DMS79 treated with DMSO at 0.1 percent for 48 hours (cell line): Measurements from ENCODE around the gene DENND6B.
"Not testable (repeated sequence)": the region's sequence is repeated elsewhere in the genome, so short reads cannot be mapped to it uniquely, and the experiment has no call there.

Source experiments
- DNase-seq: peaks from one replicate; lab custom pipeline; 2025; lab: John Stamatoyannopoulos, UW

DENND6B gene

GRCh38 chr22:50326956-50327710 lies at the start of gene DENND6B:
DENND6B (minus strand) TSS chr22:50327012; CDS start chr22:50326988, 24 bp downstream.
- peak; percentile 11 for DNase-seq

- DNase-seq, result no peak
Measured at GRCh38 chr22:50376085-50376651, 49.4 kb upstream of the DENND6B start.

GRCh38 chr22:50371101-50371648 lies 44.4 kb upstream of the DENND6B start:
- DNase-seq, result no peak

DNA sequence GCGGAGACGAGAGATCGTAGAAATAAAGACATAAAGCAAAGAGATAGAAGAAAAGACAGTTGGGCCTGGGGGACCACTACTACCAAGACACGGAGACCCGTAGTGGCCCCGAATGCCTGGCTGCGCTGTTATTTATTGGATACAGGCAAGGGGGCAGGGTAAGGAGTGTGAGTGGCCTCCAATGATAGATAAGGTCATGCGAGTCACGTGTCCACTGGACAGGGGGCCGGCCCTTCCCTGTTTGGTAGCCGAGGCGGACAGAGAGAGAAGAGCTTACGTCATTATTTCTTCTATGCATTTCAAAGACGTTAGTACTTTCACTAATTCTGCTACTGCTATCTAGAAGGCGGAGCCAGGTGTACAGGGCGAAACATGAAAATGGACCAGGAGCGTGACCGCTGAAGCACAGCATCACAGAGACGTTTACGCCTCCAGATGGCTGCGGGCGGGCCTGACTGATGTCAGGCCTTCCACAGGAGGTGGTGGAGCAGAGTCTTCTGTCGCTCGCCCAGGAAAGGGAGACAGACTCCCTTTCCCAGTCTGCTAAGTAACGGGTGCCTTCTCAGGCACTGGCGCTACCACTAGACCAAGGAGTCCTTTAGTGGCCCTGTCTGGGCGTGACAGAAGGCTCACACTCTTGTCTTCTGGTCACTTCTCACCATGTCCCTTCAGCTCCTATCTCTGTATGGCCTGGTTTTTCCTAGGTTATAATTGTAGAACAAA lies 41.1 kb upstream of the DENND6B start:
- DNase-seq, result no peak

DNA sequence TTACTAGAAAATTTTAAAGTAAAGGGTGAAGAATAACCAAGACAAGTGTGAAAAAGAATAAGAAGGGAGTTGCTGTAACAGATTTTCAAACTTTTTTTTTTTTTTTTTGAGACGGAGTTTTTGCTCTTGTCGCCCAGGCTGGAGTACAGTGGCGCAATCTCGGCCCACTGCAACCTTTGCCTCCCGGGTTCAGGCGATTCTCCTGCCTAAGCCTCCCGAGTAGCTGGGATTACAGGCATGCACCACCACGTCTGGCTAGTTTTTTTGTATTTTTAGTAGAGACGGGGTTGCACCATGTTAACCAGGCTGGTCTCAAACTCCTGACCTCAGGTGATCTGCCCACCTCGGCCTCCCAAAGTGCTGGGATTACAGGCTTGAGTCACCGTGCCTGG lies 37.0 kb upstream of the DENND6B start:
- not testable (repeated sequence) for DNase-seq

- no peak for DNase-seq
Measured at GRCh38 chr22:50363166-50363802, 36.5 kb upstream of the DENND6B start.

GRCh38 chr22:50361688-50362087 lies 34.9 kb upstream of the DENND6B start:
- DNase-seq, result no peak

DNA sequence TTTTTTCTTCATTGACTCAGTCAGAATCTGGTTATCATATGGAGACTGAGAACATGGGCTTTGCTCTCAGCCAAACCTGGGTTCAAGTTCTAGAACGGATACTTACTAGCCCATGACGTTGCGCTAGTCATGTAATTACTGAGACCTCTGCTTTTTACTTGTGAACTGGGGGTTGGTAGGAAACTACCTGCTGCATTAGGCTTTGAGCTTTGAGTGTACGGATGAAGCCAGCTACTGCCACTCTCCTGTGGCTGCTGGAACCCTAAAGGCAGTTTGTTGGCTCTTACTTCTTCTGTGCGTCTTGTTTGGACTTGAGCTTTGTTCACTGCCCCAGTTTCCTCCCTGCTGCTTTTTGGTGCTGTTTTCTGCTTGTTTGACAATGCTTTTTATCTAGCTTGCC lies 34.4 kb upstream of the DENND6B start:
- no peak for DNase-seq

GRCh38 chr22:50360578-50360977 lies 33.8 kb upstream of the DENND6B start:
- DNase-seq, result no peak

- no peak for DNase-seq
Measured at GRCh38 chr22:50357756-50358155, 30.9 kb upstream of the DENND6B start.

DNA sequence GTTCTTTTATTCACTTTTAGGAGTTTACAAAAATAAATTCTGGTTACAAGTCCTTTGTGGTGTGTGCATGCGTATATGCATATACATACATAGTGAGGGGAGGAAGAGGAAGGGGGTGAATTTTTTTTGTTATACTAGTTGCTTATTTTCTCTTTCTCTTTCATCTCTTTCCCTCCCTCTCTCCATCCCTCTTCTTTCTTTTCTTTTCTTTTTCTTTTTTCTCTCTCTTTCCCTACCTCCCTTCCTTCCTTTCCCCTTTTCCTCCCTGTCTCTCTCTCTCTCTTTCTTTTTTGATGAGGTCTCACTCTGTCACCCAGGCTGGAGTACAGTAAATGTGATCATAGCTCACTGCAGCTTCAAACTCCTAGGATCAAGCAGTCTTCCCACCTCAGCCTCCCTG lies 30.4 kb upstream of the DENND6B start:
- DNase-seq, result no peak

DNA sequence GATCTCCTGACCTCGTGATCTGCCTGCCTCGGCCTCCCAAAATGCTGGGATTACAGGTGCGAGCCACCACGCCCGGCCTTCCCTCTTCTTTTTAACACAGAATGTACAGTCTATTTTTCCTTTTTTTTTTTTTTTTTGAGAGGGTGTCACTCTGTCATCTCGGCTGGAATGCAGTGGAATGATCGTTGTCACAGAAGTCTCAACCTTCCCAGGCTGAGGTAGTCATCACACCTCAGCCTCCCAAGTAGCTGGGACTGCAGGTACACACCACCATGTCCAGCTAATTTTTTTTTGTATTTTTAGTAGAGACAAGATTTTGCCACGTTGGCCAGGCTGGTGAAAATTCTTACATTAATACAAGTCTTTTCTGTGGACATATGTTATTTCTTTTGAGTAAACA lies 29.4 kb upstream of the DENND6B start:
- no peak for DNase-seq

DNA sequence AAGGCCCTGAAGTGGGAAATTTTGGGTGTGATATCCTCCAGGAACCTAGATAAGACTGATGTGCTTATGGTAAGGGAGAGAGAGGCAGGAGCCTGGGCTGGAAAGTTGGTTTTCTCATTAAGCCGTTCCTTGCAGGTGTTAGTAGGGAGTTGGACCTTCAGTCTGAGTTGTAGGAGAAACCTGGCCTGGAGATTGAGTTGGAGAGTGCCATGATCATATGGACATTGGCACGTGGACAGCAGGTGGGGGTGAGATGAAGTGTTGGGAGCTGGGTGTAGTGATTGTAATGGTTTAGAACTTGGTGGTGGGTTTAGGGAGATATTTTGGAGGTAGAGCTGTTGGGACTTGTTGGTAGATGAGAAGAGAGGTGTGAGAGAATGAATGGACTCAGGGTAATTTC lies 21.2 kb upstream of the DENND6B start:
- no peak for DNase-seq

DNA sequence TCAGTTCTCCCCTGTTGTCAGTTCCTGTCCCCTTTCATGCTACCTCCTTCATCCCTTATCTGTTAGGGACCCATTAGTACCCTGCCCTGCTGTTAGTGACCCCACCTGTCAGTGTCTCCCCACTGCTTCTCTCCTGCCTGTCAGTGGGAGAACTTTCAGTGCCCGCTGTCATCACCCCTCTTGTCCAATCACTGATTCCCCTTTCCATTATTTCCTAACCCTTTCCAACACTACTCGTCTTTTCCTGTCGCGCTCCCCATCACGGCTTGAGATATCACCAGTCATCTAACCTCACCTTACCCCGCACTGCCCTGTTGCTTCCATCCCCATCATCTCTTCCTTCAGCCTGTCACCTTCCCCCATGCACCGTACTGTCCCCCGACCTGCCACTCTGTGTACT lies 20.3 kb upstream of the DENND6B start:
- DNase-seq, result no peak

GRCh38 chr22:50346470-50346869 lies 19.7 kb upstream of the DENND6B start:
- DNase-seq, result no peak

GRCh38 chr22:50343541-50343935 lies 16.7 kb upstream of the DENND6B start:
- no peak for DNase-seq

- no peak for DNase-seq
Measured at GRCh38 chr22:50342651-50343540, 16.1 kb upstream of the DENND6B start, which contains the start of gene PPP6R2. PPP6R2 (plus strand) TSS chr22:50343327; CDS start chr22:50393909, 50,582 bp downstream.

DNA sequence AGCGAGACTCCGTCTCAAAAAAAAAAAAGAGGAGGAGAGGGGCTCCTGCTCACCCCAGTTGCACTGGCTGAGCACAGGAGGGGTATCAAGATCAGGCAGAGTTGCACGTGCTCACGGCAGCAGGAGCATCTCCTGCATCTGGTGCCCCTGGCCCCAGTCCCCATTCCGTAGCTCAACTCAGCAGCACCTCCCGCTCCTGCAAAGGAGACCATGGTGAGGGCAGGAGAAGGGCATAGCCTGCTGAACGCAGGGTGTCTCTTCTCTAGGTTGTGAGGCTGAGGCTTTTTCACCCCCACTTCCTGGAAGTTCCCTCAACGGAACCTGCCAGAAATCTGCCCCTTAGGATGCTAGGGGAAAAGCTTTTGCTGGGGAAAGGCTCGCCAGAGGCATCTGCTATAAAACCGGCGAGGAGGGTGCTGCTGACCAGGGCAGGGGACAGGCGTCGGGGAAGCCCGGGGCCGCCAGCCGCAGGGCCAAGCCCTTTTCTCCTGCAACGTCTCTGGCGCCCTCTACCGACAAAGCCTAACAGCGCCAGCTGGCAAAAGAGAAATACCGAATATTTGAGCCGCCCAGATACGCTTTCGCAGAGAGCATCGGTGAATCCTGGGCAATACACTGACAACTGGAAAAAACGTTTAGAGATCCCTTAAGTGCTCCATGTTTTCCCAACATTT lies 15.3 kb upstream of the DENND6B start:
- DNase-seq, result peak; percentile 53

- no peak for DNase-seq
Measured at GRCh38 chr22:50339945-50340879, 13.4 kb upstream of the DENND6B start.
